T-helper 9 cell (primary cell): ENCODE data around the gene JAZF1.
"Not testable (repeated sequence)": the region's sequence is repeated elsewhere in the genome, so short reads cannot be mapped to it uniquely, and the experiment has no call there.

ENCODE experiments used
- DNase-seq: peaks from one replicate; pipeline ENCODE4 v3.0.0-alpha.2; 2020

The JAZF1 gene

DNA sequence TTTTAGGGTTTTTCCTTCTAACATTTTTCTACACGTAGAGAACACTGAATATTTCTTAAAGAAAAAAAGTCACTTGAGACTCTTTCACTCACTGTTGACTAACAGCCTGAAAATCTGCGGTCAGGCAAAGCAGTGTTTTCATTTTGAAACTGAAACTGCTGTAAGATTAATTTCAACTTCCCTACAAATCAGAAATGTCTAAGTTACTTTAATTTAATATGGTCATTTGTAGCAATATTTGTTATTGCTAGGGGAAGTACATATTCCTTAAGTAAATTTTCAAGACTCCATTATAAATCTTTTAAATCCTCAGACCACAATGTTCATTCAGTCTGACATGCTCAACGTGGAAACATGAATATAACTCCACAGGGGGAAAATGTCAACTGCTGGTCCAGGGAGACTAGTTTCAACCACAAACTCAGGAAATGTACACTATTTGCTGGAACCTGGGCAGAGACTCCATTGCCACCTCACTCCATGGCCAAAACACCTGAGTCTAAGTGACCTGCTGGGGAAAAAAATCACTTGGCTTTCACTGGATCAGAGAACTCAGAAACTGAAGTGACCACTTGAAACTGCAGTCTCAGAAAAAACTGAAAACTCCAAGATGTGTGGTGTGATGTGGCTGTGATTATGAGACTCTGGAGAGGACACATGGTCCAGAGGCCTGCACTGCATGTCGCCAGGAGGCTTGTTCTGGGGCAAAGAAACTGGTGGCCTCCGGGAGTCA is 279.4 kb downstream of the JAZF1 start:
- DNase-seq, result no peak

DNA sequence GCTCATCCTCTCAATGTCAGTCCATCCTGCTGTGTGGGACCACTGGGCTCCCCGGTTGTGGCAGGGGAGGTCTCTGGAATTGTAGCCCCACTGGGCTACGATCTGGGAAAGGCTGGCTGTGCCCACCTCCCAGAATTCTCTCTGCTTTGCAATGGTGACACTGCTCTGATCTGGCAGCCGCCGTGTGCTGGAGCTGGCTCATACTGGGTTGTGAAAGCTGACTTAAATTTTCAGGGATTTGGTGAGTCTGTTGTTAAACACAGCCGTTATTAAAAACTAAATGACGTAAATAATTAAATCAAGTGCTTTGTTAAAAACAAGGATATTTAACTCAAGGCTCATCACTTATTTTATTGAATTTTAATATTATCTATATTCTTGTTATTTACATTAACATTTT is 280.6 kb downstream of the JAZF1 start:
- no peak for DNase-seq

DNA sequence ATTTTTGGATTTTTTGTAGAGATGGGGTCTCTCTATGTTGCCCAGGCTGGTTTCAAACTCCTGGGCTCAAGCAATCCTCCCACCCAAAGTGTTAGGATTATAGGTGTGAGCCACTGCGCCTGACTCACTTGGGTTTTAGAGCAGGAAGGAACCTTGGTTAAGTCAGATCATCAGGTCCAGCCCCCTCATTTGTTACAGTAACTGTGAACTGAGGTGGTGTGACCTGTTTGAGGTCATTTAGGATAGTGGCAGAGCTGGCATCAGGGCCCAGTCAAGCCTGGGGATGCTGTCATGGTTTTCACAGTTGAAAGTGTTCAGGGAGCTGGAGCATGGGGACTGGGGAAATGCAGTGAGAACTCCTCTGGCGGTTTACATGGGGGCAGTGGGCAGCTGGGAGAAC is 281.0 kb downstream of the JAZF1 start:
- DNase-seq, result no peak

DNA sequence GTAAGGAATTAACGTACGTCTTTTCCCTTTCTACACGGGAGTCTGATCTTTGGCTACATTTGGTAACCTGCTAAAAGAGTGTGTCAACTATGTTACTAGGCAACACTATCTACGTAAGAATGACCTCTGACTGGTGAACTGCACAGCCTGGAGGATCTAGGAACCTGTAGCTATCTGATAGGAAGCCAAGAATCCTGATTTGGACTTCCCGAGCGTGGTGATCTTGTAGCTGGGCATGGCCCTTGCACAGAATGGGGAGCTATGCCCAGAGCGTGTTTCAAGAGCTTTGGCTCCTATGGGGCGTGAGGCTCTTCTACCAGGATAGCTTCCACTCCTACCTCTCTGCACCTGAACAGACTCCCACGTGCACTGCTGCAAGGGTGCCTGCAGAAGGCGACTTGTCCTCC is 283.2 kb downstream of the JAZF1 start:
- no peak for DNase-seq

DNA sequence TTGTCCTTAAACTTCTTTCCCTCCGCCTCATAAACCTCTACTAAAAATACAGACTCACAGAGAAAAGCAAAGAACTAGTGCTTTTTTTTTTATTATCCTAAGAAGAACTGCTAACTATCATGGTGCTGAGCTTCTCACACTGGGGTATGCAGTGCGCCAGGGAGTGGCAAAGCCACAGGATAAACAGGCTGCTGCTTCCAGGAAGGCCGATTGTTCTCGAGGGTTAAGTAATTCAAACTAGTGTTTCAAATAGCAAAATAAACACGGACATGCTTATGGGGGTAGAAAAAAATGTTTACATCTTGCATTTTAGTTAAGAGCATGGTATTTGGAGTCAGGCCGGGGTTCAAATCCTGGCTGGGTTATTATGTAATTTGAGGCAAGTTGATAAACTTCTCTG is 283.6 kb downstream of the JAZF1 start:
- no peak for DNase-seq

DNA sequence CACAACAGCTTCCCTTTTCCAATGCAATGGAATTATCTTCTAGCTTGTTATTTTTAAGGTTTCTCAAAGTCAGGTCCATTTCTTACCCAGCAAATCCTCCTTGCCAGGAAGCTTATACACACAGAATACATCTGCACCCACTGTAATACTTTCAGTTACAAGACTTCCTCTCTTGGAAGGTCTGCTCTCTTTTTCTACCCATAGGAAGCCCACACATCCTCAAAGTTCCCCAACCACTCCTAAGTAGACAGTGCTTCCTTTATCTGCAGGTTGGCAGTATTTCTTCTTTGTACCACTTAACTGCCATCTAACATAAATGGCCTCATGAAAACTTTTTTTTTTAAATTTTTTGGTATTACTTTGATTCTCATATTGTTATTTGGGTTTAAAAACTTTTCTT is 285.0 kb downstream of the JAZF1 start:
- DNase-seq, result no peak

DNA sequence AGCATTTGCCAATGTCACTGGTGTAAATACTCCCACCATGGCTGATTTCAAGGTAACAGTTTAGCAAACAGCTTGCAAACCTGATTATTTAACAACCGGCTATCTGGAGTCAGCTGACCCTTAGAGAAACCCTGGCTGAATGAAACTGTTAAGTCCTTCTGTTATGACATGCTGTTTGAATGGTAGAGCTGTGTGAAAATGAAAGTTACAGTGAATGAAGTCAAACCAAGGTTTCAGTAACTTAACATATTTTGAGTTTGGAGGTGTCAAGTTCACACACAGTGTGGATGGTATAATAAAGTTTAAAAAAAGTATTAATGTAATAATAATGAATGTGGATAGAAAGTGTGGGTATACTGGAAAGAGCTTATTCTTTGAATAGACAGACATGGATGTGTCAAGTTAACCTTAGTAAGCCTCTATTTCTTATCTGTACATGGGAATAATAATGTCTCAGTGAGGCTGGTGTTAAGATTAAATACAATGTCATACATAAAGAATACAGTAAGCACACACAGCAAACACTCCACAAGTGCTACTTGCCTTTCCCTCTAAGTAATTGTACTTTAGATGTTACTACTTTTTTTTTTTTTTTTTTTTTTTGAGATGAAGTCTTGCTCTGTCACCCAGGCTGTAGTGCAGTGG is 290.3 kb downstream of the JAZF1 start:
- DNase-seq, result no peak

DNA sequence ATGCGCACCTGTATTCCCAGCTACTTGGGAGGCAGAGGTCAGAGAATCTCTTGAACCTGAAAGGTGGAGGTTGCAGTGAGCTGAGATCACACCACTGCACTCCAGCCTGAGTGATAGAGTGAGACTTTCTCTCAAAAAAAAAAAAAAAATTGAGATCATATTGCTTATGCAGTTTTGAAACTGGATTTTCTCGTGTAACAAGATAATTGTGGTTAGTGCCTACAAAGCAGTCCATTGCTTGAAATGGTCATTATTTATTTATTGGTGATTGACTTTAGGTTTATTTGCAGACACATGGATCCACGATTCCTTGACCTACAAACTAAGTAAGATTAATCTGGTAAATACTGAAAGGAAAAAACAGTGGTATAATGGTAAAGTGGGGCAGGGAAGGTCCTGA is 290.8 kb downstream of the JAZF1 start:
- no peak for DNase-seq

DNA sequence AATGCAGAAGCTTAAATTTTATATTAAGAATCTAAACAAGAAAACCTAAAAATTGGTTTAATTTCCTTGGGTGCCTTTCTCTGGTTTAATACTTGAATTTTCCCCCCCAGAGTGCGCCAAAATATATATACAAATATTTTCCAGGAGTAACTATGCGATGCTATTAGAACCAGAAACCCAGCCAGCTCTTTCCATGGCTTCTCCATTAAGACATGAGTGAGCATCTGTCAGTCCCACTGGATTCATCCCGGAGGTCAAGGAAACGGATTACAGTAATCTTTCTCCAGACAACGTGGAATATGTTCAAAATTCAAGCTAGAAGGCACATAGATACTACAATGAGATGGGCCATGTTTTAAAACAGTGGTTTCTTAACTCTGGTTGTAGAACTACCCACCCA is 291.9 kb downstream of the JAZF1 start:
- no peak for DNase-seq

DNA sequence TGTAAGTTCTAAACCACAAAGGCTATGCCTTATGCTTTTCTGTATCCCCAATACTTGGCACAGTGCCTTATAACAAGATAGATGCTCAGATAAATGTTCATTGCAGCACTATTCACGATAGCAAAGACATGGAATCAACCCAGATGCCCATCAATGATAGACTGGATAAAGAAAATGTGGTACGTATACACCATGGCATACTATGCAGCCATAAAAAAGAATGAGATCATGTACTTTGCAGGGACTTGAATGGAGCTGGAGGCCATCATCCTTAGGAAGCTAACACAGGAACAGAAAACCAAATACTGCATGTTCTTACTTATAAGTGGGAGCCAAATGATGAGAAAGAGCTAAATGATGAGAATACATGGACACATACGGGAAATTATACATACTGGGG is 293.9 kb downstream of the JAZF1 start:
- DNase-seq, result not testable (repeated sequence)

DNA sequence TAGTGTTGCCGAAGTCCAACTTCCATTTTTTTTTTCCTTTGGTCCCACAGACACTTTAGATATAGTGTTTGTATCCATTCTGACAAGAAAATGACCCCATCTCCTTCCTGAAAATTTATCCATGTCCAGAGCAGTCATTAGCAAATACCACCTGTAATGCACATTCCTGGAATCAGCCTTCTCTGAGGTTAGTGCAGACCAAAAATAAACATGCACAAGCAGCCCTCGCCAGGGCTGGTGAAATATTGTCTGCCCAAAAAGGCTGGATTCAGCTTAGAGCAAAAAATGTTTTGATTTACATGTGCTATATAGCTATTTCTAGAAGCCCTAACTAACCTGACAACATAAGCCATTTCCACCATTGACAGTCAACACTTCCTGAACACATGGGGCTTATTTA is 294.9 kb downstream of the JAZF1 start:
- no peak for DNase-seq

DNA sequence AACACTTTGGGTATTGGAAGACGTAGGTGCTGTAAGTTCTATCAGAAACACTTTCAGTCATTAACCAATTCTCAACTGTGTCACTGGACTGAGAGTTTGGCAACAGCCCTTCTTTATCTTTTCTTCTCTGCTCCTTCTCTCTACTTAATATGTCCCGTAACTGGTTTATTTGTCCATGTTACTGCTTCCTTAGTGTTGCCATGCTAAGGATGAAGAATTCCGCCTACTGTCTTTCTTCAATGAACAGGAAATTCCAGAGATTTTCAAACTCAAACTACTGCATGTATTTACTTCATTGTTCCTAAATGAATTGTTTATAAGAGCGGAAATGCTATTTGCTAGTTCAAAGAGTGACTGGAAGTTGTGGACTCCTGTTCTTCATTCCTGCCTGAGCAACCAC is 296.9 kb downstream of the JAZF1 start:
- no peak for DNase-seq

DNA sequence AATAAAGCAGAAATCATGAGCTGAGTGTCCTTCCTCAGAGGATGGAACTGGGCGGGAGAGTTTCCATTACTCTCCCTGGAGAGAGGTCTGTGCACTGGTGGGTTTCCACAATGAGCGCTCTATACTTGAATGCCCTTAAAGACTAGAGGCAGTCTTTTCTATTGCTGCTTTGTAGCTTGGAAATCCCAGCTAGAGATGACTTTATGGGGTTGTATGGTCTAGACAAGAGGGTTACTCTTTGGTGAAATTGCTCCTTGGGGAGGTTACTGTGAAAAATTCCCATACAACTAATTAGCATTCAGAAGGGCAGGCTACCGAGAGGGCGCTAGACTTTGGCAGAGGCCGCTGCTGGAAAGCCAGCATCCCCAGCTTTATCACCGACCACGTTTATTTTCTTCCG is 303.8 kb downstream of the JAZF1 start:
- no peak for DNase-seq

DNA sequence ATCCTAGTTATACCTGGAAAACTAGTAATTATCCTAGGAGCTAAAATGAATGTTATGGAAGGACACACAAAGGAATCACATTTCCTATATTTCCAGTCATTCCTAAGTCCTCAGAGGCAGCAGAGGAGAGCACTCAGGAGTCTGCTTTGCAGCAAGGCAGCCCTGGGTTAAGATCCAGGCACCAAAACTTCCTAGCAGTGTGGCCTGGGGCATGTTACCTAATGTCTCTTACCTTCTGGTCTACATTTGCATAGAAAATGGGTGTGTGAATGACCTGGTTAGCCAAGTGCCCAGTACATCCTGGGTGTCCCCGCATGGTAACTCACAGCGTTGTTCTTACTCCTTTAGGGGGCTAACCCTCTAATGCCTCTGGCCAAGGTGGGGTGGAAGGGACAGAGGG is 304.8 kb downstream of the JAZF1 start:
- no peak for DNase-seq

DNA sequence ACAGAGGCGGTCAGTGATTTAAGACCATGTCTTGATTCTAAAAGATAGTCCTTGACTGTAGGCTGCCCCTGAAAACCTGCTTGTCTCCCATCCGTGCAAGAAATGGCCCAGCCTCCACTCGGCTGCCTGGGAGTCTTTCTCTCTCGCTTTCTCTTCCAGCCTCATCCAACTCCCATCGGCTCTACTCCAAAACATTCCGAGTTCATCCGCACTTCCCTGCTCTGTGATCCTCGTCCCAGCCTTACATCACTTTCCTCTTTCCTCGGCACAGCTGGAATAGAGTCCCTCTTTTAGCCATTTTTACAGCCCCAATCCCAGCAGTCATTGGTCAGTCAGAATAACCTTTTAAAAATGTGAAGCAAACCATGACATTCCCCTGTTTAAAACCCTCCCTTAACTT is 305.5 kb downstream of the JAZF1 start:
- DNase-seq, result no peak

DNA sequence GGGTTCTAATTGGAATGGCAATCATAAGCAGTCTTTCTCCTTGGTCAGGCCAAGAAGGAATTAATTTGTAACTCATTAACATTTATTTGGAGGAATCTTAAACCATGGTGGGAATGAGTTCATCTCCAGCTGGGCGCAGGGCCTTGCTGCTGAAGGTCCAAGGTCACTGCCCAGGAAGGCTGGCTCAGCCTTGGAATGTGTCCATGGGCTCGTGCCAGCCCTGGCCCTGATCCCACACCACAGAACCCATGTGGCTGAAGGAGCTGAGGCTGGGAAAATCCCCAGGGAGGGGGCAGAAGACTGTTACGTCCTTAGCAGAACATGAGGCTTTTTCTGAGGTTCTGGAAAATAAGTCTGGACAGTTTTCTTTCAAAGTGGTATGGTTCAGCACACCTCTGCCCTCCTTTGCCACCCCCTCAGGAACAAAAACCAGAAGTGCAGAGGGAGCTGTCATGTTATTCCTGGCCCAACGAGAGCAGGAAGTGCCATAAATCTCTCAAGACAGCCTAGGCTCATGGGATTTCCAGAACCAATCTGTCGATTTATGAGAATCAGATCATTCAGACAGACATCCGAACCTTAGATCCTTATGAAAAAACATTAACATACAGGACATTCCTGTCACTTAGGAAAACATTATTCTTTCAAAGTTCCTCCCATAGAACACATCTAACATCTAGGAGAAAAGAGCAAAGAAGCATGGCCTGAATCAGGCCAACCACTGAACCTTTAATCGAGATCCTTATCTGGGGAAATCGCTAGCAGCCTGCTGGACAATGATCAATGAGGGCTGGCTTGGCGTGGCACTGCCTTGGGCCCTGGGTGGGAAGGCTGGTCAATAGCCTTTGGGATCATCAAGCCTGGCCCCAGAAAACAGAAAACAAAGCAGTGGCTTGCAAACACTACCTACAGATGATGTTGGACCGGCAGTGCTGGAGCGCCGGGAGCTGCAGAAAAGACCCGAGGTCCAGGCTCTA is 306.3 kb downstream of the JAZF1 start:
- DNase-seq, result no peak

DNA sequence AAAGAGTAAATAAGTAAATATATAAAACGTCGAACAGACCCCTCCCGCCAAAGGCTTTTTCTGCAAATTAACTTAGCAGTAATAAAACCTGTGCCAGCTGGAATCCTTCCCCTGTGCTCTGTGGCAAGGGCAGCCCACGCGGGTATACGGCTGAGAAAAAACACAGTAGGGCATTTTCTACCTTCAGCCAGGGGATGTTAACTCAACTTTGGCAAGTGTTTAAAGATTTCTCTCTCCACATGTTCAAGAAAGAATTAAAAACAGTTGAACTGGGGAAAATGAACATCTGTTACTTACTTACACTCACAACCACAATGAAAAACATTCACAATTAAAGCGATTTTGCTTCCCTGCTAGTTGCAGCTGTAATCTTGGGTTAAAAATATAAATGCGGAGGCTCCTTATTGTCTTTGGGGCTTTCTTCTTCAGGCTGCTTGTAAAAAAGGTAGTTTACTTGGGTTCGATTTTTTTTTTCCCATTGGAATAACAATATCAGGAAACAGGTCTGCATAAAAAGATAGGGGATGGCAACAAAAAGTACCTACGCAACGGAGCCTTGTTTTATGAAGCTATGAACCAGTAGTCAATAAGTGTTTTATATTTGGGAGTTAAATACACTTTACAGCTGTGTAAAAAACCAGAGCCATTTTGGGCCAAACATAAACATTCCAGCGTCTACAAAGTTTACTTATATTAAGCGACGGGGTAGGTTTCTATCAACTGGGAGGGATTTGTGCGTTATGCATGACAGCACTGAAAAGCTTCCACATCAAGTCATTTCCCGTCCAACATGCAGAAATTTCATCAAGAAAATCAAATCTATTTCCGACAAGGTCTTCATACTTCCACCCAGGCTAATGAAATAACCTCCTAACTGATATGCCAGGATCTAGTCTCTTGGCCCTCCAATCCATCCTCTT is 308.0 kb downstream of the JAZF1 start:
- no peak for DNase-seq

DNA sequence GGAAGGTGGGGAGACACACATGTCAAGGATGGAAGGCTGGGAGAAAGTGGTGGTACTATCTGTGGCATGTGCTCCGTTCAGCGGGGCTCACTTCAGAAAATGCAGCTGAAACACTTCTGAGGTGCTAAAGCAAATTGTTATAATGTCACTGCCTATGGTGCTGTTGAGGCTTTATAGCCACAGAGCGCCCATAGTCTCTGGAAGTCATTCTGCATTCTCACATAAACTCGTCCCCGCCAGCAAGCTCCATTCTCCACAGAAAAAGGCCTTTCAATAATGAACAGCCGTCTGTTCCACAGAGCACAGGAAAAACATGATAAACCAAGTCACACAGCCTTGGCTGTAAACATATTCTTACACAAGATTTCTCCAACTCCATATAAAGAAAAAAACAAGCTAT is 308.7 kb downstream of the JAZF1 start:
- DNase-seq, result no peak

DNA sequence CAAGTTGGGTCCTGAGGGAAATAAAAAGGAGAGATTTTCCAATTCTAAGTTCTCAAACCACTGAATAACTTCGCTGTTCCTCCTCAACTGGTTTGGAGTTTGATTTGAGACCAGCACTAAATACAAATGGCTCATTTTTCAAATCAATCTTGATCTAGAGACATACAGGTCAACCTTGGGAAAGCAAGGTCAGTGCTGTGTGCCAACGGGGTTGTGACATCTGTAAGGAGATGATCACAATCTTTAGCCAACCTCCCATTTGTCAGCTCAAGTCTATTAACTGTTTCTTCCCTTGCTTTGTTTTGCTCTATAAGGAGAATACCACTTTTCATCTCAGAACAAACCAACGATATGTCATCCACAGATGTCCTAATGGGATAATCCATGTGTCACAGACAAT is 309.5 kb downstream of the JAZF1 start:
- no peak for DNase-seq

DNA sequence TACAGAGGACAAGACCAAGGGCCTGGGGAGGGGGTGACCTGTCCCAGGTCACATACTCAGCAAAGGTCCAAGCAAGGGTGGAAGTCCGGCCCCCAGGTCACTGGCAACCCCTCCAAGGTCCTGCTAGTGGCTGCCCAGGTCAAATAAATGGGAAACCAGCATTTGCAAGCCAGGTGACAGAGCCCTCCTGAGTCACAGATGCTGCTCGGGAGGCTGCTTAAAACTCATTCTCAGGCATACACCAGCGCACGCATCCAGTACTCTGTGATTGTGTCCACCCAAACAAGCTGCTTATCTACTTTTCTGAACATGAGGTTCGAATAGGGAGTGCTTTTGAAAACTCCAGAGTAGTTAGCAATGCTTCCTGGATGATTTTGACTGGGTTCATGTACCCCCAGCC is 310.0 kb downstream of the JAZF1 start:
- no peak for DNase-seq

DNA sequence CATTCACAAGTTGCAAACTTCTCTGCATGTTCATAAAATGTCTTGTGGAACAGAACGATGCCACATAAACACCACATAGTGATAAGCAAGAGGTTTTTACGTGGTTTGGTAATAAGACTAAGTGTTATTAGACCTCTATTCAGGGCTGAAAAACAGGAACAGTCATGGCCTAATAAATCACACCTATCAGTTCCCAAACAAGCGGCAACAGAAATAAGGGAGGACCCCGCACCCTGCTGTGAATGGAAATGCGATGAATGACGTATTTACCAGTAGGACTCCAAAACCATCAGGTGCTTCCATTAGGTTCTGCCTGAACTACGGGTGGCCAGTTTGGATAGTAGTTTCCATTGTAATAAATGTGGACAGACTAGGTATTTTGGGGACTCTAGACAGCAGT is 311.5 kb downstream of the JAZF1 start:
- DNase-seq, result no peak

DNA sequence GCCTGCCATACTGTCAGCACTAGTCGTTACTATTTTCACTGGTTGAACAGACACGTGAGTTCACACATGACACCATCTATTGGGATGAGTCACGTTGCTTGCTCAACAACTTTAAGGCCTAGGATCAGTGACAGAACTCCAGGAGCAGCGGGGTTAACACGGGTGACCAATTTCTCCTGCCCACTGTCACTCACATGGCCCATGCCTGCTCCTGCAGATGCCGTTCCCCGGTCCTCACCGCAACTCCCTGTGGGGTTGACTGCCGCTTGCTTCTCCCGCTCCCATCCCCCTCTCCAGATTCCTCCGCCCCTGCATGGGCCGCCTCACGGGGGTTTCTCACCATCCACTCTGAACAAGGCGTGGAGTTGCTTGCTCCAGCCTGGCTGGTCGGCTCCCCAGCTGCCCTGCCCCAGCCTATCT is 312.5 kb downstream of the JAZF1 start:
- no peak for DNase-seq
